NT2/D1 (cell line): ENCODE measurements around the gene DCC.

ENCODE experiments used
- SUZ12 ChIP-seq: IDR thresholded peaks from 2 replicates; pipeline ENCODE4 v1.6.1; 2011; ENCODE audit not compliant: insufficient read length, insufficient read depth; ENCODE audit errors: extremely low read depth
- YY1 ChIP-seq: IDR thresholded peaks from 2 replicates; pipeline ENCODE4 v1.6.1; 2011; ENCODE audit not compliant: insufficient read length, insufficient read depth

DNA sequence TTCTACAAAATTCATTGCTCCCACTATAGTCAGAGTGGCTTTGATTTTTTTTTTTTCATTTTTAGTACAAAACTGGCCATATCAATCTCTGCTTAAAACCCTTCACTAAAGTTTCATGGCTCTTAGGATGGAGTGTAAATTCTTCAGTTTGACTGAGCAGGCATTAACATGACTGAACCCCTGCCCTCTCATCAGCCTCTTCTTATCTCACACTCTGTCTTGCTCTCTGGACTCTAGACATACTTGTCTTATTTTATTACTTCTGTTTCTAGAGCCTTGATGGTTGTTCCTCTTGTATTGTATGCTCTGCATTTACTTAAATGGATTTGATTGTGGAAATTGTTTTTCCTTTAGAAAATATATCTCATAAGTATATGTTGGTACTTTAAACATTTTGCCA is 272.4 kb downstream of the DCC start:
- TF ChIP-seq YY1: no peak
- TF ChIP-seq SUZ12: no peak
